GM18498 (cell line): ENCODE data around the gene MYPN.
"Not testable (repeated sequence)": the region's sequence is repeated elsewhere in the genome, so short reads cannot be mapped to it uniquely, and the experiment has no call there.

ENCODE experiments used
- ATAC-seq: cut with Tn5 transposase; IDR thresholded peaks from one replicate; pipeline ENCODE4 v1.9.1; 2021; ENCODE audit warnings: mild to moderate bottlenecking, moderate library complexity; ENCODE audit not compliant: unreplicated experiment

The MYPN gene

GRCh38 chr10:68109331-68109730 is at the start of gene MYPN:
Gene MYPN, plus strand, starts transcription at chr10:68109488. Its CDS starts 11,951 bp downstream, at chr10:68121439.
- ATAC-seq, result no peak

- ATAC-seq, result no peak
Observed at GRCh38 chr10:68067029-68067428, 42.3 kb upstream of the MYPN start.

- no peak for ATAC-seq
Observed at GRCh38 chr10:68067508-68067907, 41.8 kb upstream of the MYPN start.

GRCh38 chr10:68073631-68074030 is 35.7 kb upstream of the MYPN start:
- no peak for ATAC-seq

- ATAC-seq, result no peak
Observed at GRCh38 chr10:68074031-68074774, 35.1 kb upstream of the MYPN start.

GRCh38 chr10:68074775-68075549 is 34.3 kb upstream of the MYPN start, which contains the start of gene HERC4:
Gene HERC4, minus strand, starts transcription at chr10:68075283. Its CDS starts 2,175 bp downstream, at chr10:68073108.
- peak; percentile 92 for ATAC-seq

GRCh38 chr10:68075550-68076004 is 33.7 kb upstream of the MYPN start:
- ATAC-seq, result no peak

- ATAC-seq, result not testable (repeated sequence)
Observed at GRCh38 chr10:68076081-68076480, 33.2 kb upstream of the MYPN start.

GRCh38 chr10:68077026-68077425 is 32.3 kb upstream of the MYPN start:
- ATAC-seq, result no peak

GRCh38 chr10:68079434-68079833 is 29.9 kb upstream of the MYPN start:
- no peak for ATAC-seq

GRCh38 chr10:68080853-68081431 is 28.3 kb upstream of the MYPN start:
- ATAC-seq, result no peak

GRCh38 chr10:68081916-68082315 is 27.4 kb upstream of the MYPN start:
- ATAC-seq, result no peak

- no peak for ATAC-seq
Observed at GRCh38 chr10:68082872-68083271, 26.4 kb upstream of the MYPN start.

GRCh38 chr10:68083953-68084352 is 25.3 kb upstream of the MYPN start:
- no peak for ATAC-seq

- no peak for ATAC-seq
Observed at GRCh38 chr10:68084469-68084868, 24.8 kb upstream of the MYPN start.

- ATAC-seq, result no peak
Observed at GRCh38 chr10:68086011-68086410, 23.3 kb upstream of the MYPN start.

- no peak for ATAC-seq
Observed at GRCh38 chr10:68086910-68087684, 22.2 kb upstream of the MYPN start.

- no peak for ATAC-seq
Observed at GRCh38 chr10:68087685-68088401, 21.4 kb upstream of the MYPN start.

- ATAC-seq, result no peak
Observed at GRCh38 chr10:68088740-68089139, 20.5 kb upstream of the MYPN start.

- no peak for ATAC-seq
Observed at GRCh38 chr10:68090586-68090985, 18.7 kb upstream of the MYPN start.
